CD4-positive, alpha-beta T cell (primary cell): ENCODE data around the gene GINS3. TPM values are rescaled to one million over a fixed set of nuclear protein-coding genes. Genes with fewer than 3 reads are reported as not detected.

Source experiments
- ATAC-seq: fragments of 200-7000 bp; cut with Tn5 transposase; one replicate; pipeline ENCODE4 v1.10.0; 2022; ENCODE audit warnings: mild to moderate bottlenecking; ENCODE audit not compliant: poor library complexity
- CTCF ChIA-PET: fragments of 350-600 bp; sonication (Branson Sonifier 250); formaldehyde crosslinking; loops from one replicate; lab custom pipeline; 2021; ENCODE audit warnings: antibody characterized with exemption, inconsistent platforms; lab: Charles Lee
- POLR2A ChIA-PET: fragments of 350-600 bp; sonication (Branson Sonifier 250); formaldehyde crosslinking; loops from one replicate; lab custom pipeline; 2021; ENCODE audit warnings: antibody characterized with exemption, inconsistent platforms; lab: Charles Lee
- DNase-seq, 14 experiments: peaks; one replicate each; pipeline ENCODE4 v3.0.0-alpha.2; 2013 to 2020; ENCODE audit warnings: mixed read lengths in 2 of 14
- H3K27ac ChIP-seq, 2 donors: one replicate each; pipeline versions ENCODE4 v1.5.1 to v1.7.0; 2013; ENCODE audit warnings: low read length in 2 of 2, low read depth in 1 of 2, mild to moderate bottlenecking in 1 of 2
- H3K27me3 ChIP-seq, 2 experiments: 1 replicate in 1 of 2; 2 replicates in 1 of 2; pipeline versions ENCODE4 v1.6.1 to v1.7.0; 2013; ENCODE audit warnings: low read length in 2 of 2, control low read depth in 1 of 2, mild to moderate bottlenecking in 1 of 2, moderate library complexity in 1 of 2; ENCODE audit not compliant: insufficient read depth in 2 of 2, control insufficient read depth in 1 of 2
- H3K36me3 ChIP-seq: one replicate; pipeline ENCODE4 v1.6.1; 2013; ENCODE audit warnings: low read length, control low read depth; ENCODE audit not compliant: insufficient read depth
- H3K4me1 ChIP-seq: one replicate; pipeline ENCODE4 v1.6.1; 2013; ENCODE audit warnings: low read length, control low read depth; ENCODE audit not compliant: insufficient read depth
- H3K4me3 ChIP-seq: one replicate; pipeline ENCODE4 v1.5.1; 2013; ENCODE audit warnings: mild to moderate bottlenecking, low read length, moderate library complexity
- H3K9me3 ChIP-seq, 2 experiments: 1 replicate in 1 of 2; 2 replicates in 1 of 2; pipeline versions ENCODE4 v1.6.1 to v1.7.0; 2013; ENCODE audit warnings: low read length in 2 of 2, mild to moderate bottlenecking in 2 of 2, control low read depth in 1 of 2, moderate library complexity in 1 of 2; ENCODE audit not compliant: control insufficient read depth in 1 of 2, insufficient read depth in 1 of 2
- H3K27ac Mint-ChIP-seq: one replicate; pipeline ENCODE4 v1.8.0; 2020; ENCODE audit warnings: mixed read lengths
- H3K27me3 Mint-ChIP-seq: one replicate; pipeline ENCODE4 v1.8.0; 2021; ENCODE audit warnings: mixed read lengths
- H3K36me3 Mint-ChIP-seq: one replicate; pipeline ENCODE4 v1.8.0; 2021; ENCODE audit warnings: low read depth, mixed read lengths
- H3K4me1 Mint-ChIP-seq: one replicate; pipeline ENCODE4 v1.8.0; 2021; ENCODE audit warnings: low read depth, mixed read lengths
- H3K4me3 Mint-ChIP-seq: one replicate; pipeline ENCODE4 v1.8.0; 2020; ENCODE audit warnings: mild to moderate bottlenecking, mixed read lengths
- H3K9me3 Mint-ChIP-seq: one replicate; pipeline ENCODE4 v1.8.0; 2020; ENCODE audit warnings: mixed read lengths
- intact Hi-C, 2 experiments: fragments of 100-400 bp; cut with DNase I in 1 of 2; cut with micrococcal nuclease in 1 of 2; formaldehyde crosslinking; loops; one replicate each; pipeline versions ENCODE4 v1.15.1 to v1.9.0; 2023 to 2025; cut with DNase I, micrococcal nuclease
- total RNA-seq, 174 experiments: library from RNA in 2 of 174; stranded (reverse) in 2 of 174; gene quantifications; one replicate each; pipeline ENCODE4 v1.2.3 and lab custom pipeline; 2021 to 2026
- TF ChIP-seq, protein P1 (sequence below): fragments of 200-600 bp; IDR thresholded peaks from one replicate; pipeline ENCODE4 v1.8.0; 2022; ENCODE audit warnings: antibody characterized with exemption, mild to moderate bottlenecking

GINS3 gene
- total RNA-seq, 2 experiments from 2014 or later = 0.27 to 0.36 TPM

DNA sequence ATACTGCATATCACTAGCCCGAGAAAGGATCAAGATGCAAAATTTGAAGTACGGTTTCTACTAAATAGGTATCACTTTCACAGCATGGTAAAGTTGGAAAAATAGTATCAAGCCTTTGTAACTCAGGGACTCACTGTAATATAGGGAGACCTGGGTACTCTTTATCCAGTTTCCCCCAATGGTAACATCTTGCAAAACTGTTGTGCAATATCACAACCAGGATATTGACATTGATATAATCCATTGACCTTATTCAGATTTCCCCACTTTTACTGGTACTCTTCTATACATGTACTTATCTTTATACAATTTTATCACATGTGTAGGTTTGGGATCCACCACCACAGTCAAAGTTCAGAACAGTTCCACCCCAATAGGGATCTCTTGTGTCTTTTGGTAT is 20.4 kb upstream of the GINS3 start:
- H3K4me3 Mint-ChIP-seq = no peak overlapping the region
- no peaks in the 10 kb centered on the region for H3K36me3 ChIP-seq
- peaks cover 12 to 26% of the 10 kb centered on the region in 2 experiments for H3K27me3 ChIP-seq
- H3K9me3 Mint-ChIP-seq = peaks cover 4% of the 10 kb centered on the region
- ATAC-seq (no peak), DNase-seq (no peak)
- H3K4me1 Mint-ChIP-seq = no peaks in the 10 kb centered on the region
- H3K4me3 ChIP-seq = no peak overlapping the region
- no peaks in the 10 kb centered on the region for H3K4me1 ChIP-seq
- ChIA-PET CTCF (no interaction called here), POLR2A (no interaction called here)
- no peak overlapping the region for H3K27ac ChIP-seq
- TF ChIP-seq, protein P1, sequence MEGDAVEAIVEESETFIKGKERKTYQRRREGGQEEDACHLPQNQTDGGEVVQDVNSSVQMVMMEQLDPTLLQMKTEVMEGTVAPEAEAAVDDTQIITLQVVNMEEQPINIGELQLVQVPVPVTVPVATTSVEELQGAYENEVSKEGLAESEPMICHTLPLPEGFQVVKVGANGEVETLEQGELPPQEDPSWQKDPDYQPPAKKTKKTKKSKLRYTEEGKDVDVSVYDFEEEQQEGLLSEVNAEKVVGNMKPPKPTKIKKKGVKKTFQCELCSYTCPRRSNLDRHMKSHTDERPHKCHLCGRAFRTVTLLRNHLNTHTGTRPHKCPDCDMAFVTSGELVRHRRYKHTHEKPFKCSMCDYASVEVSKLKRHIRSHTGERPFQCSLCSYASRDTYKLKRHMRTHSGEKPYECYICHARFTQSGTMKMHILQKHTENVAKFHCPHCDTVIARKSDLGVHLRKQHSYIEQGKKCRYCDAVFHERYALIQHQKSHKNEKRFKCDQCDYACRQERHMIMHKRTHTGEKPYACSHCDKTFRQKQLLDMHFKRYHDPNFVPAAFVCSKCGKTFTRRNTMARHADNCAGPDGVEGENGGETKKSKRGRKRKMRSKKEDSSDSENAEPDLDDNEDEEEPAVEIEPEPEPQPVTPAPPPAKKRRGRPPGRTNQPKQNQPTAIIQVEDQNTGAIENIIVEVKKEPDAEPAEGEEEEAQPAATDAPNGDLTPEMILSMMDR = no peak
- peaks cover 58% of the 10 kb centered on the region for H3K27me3 Mint-ChIP-seq
- peaks cover 0 to 5% of the 10 kb centered on the region in 2 experiments for H3K9me3 ChIP-seq
- intact Hi-C loops = no loop called here
- H3K27ac Mint-ChIP-seq = no peak overlapping the region
- H3K36me3 Mint-ChIP-seq = no peaks in the 10 kb centered on the region

DNA sequence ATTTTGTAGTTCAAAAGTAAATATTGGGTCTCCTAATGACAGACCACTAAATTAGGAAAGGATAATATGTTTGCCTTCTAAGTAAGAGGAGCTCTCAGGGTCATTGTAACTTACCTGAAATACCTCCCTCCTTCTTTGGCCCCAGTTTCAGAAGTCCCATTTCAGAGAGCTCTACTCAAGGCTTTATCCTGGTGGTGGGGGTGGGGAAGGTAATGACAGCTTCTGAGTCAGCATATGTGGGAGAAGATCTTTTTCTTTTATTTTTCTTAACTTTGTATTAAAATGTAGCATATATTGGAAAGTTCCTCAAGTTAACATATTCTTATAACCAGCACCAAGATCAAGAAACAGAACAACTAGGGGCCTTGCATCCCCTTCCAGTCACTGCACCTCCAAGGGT is 16.9 kb upstream of the GINS3 start:
- POLR2A ChIA-PET = no interaction called here
- H3K4me1 Mint-ChIP-seq = no peaks in the 10 kb centered on the region

DNA sequence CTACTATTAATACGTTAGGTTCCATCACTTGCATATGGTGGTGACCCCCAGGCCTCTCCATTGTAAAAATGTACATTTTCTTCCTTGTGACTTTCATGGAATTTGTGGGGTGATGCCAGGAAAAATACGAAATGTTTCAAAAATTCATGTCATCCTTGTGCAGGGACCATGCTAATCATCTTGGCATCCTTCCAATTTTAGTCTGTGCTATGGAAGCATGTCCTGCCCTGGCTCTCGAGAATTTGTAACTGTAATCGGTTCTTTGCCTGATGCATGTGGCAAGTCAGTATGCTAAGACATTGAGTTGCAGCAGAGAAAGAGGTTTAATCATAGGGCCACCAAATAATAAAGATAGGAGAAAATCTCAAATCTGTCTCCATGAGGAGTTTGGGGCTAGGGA is 14.3 kb upstream of the GINS3 start:
- no peaks in the 10 kb centered on the region for H3K9me3 Mint-ChIP-seq
- intact Hi-C loops = no loop called here
- ATAC-seq = no peak

More for the DNA sequence above, 16.9 kb upstream of the GINS3 start:
- Mint-ChIP-seq H3K36me3 (no peaks in the 10 kb centered on the region), H3K27ac (no peak overlapping the region), H3K4me3 (no peak overlapping the region), H3K27me3 (peaks cover 54% of the 10 kb centered on the region), H3K9me3 (peaks cover 4% of the 10 kb centered on the region)
- H3K9me3 ChIP-seq = peaks cover 0 to 5% of the 10 kb centered on the region in 2 experiments
- DNase-seq = no peak
- H3K36me3 ChIP-seq = no peaks in the 10 kb centered on the region
- H3K4me1 ChIP-seq = no peaks in the 10 kb centered on the region
- H3K4me3 ChIP-seq = no peak overlapping the region
- H3K27ac ChIP-seq = no peak overlapping the region
- intact Hi-C loops = no loop called here
- CTCF ChIA-PET = no interaction called here
- ATAC-seq = no peak
- TF ChIP-seq, protein P1 = no peak
- peaks cover 8 to 16% of the 10 kb centered on the region in 2 experiments for H3K27me3 ChIP-seq

More for the DNA sequence above, 14.3 kb upstream of the GINS3 start:
- Histone ChIP-seq H3K36me3 (no peaks in the 10 kb centered on the region), H3K4me3 (no peak overlapping the region), H3K4me1 (no peaks in the 10 kb centered on the region), H3K27ac (no peak overlapping the region), H3K9me3 (no peaks in the 10 kb centered on the region), H3K27me3 (peaks cover 0 to 8% of the 10 kb centered on the region in 2 experiments)
- DNase-seq = no peak
- ChIA-PET CTCF (no interaction called here), POLR2A (no interaction called here)
- no peaks in the 10 kb centered on the region for H3K4me1 Mint-ChIP-seq
- no peak overlapping the region for H3K4me3 Mint-ChIP-seq
- peaks cover 45% of the 10 kb centered on the region for H3K27me3 Mint-ChIP-seq
- no peak overlapping the region for H3K27ac Mint-ChIP-seq
- H3K36me3 Mint-ChIP-seq = no peaks in the 10 kb centered on the region
- TF ChIP-seq, protein P1 = no peak
